H1 (cell line): Measurements from ENCODE around the gene ZNF484. TPM values are rescaled to one million over a fixed set of nuclear protein-coding genes. Genes with fewer than 3 reads are reported as not detected.

Source experiments
- CTCF ChIA-PET: fragments of 300-600 bp; sonication (Branson Sonifier 250); formaldehyde crosslinking; loops from one replicate; lab custom pipeline; 2021; ENCODE audit not compliant: partially characterized antibody; lab: Charles Lee
- POLR2A ChIA-PET: fragments of 300-600 bp; sonication (Branson Sonifier 250); formaldehyde crosslinking; loops from one replicate; lab custom pipeline; 2021; ENCODE audit warnings: inconsistent platforms; ENCODE audit not compliant: partially characterized antibody; lab: Charles Lee
- DNase-seq, 2 experiments: peaks; one replicate each; pipeline versions ENCODE4 v3.0.0 to v3.0.0-alpha.2; 2010 to 2022; ENCODE audit warnings: low spot score in 2 of 2, low read depth in 1 of 2, mixed read lengths in 1 of 2
- FAIRE-seq: peaks from 2 replicates; lab custom pipeline; 2011; peaks lifted over from hg19 to GRCh38; lab: Jason Lieb, UNC
- H2AFZ ChIP-seq: 2 replicates; pipeline ENCODE4 v1.8.1; 2012; ENCODE audit warnings: low read length, inconsistent platforms
- H2AK5ac ChIP-seq: 2 replicates; pipeline ENCODE4 v1.6.1; 2013; ENCODE audit warnings: low read depth, low read length
- H2BK120ac ChIP-seq: replicated peaks from 2 replicates; pipeline ENCODE3; 2013; ENCODE audit warnings: low read depth, low read length, inconsistent platforms
- H2BK12ac ChIP-seq: 2 replicates; pipeline ENCODE4 v1.6.1; 2013; ENCODE audit warnings: low read depth, low read length
- H2BK15ac ChIP-seq: 2 replicates; pipeline ENCODE4 v1.6.1; 2013; ENCODE audit warnings: low read length
- H2BK20ac ChIP-seq: 2 replicates; pipeline ENCODE4 v1.6.1; 2013; ENCODE audit warnings: low read length
- H2BK5ac ChIP-seq: 2 replicates; pipeline ENCODE4 v1.6.1; 2013; ENCODE audit warnings: low read depth, low read length
- H3K14ac ChIP-seq: 2 replicates; pipeline ENCODE4 v1.6.1; 2013; ENCODE audit warnings: inconsistent platforms; ENCODE audit not compliant: insufficient read length
- H3K18ac ChIP-seq: 2 replicates; pipeline ENCODE4 v1.6.1; 2013; ENCODE audit warnings: low read length; ENCODE audit errors: extremely low read depth
- H3K23ac ChIP-seq: 2 replicates; pipeline ENCODE4 v1.6.1; 2013; ENCODE audit warnings: inconsistent platforms; ENCODE audit not compliant: insufficient read length
- H3K23me2 ChIP-seq: 2 replicates; pipeline ENCODE4 v1.6.1; 2013; ENCODE audit warnings: low read depth, low read length
- H3K27ac ChIP-seq: 2 replicates; pipeline ENCODE4 v1.6.1; 2011; ENCODE audit warnings: low read depth, low read length, inconsistent platforms
- H3K27me3 ChIP-seq, 4 experiments: replicated peaks in 1 of 4; 1 replicate in 1 of 4; 2 replicates in 3 of 4; pipeline versions ENCODE4 v1.6.1 to v1.8.1; 2011 to 2013; ENCODE audit warnings: low read length in 3 of 4, mild to moderate bottlenecking in 3 of 4, inconsistent platforms in 2 of 4, mixed read lengths in 2 of 4, moderate library complexity in 1 of 4; ENCODE audit not compliant: control insufficient read depth in 3 of 4, insufficient read depth in 3 of 4; ENCODE audit errors: extremely low read depth in 1 of 4
- H3K36me3 ChIP-seq, 4 experiments: 2 replicates each; pipeline versions ENCODE4 v1.6.1 to v1.8.1; 2011 to 2013; ENCODE audit warnings: mild to moderate bottlenecking in 4 of 4, low read length in 3 of 4, moderate library complexity in 2 of 4, control low read depth in 1 of 4, inconsistent platforms in 1 of 4; ENCODE audit not compliant: insufficient read depth in 4 of 4, control insufficient read depth in 2 of 4
- H3K4ac ChIP-seq: replicated peaks from 2 replicates; pipeline ENCODE3; 2013; ENCODE audit warnings: low read length, low read depth, mixed read lengths, inconsistent platforms; ENCODE audit not compliant: insufficient read length
- H3K4me1 ChIP-seq, 4 experiments: replicated peaks in 1 of 4; 1 replicate in 1 of 4; 2 replicates in 3 of 4; pipeline versions ENCODE4 v1.6.1 to v1.8.1; 2011 to 2013; ENCODE audit warnings: low read length in 3 of 4, inconsistent platforms in 2 of 4, mixed read lengths in 1 of 4; ENCODE audit not compliant: insufficient read depth in 4 of 4, control insufficient read depth in 3 of 4
- H3K4me2 ChIP-seq, 2 experiments: 2 replicates each; pipeline versions ENCODE4 v1.6.1 to v1.8.1; 2011 to 2013; ENCODE audit warnings: low read depth in 2 of 2, low read length in 2 of 2, control low read depth in 1 of 2, inconsistent platforms in 1 of 2, mild to moderate bottlenecking in 1 of 2; ENCODE audit not compliant: insufficient read depth in 1 of 2
- H3K4me3 ChIP-seq, 4 experiments: fragments of 200-600, 300-600 bp in 1 of 4; sonication (generic), shearing (Covaris generic), sonication (Bioruptor Twin) in 1 of 4; 2 replicates each; pipeline versions ENCODE4 v1.5.1 to v1.8.1; 2011 to 2016; ENCODE audit warnings: low read length in 4 of 4, low read depth in 3 of 4, control low read depth in 2 of 4, inconsistent platforms in 2 of 4, mild to moderate bottlenecking in 2 of 4, mixed read lengths in 1 of 4, moderate library complexity in 1 of 4; ENCODE audit not compliant: insufficient read depth in 2 of 4; ENCODE audit errors: extremely low read depth in 1 of 4
- H3K56ac ChIP-seq: replicated peaks from 2 replicates; pipeline ENCODE3; 2013; ENCODE audit warnings: low read depth, mild to moderate bottlenecking, mixed read lengths, low read length, inconsistent platforms; ENCODE audit not compliant: insufficient read length
- H3K79me1 ChIP-seq: 2 replicates; pipeline ENCODE4 v1.6.1; 2013; ENCODE audit warnings: low read depth, low read length, control low read depth
- H3K79me2 ChIP-seq, 2 experiments: 2 replicates each; pipeline versions ENCODE4 v1.6.1 to v1.8.1; 2012 to 2013; ENCODE audit warnings: low read length in 2 of 2, mild to moderate bottlenecking in 2 of 2, inconsistent platforms in 1 of 2; ENCODE audit not compliant: insufficient read depth in 2 of 2, control insufficient read depth in 1 of 2
- H3K9ac ChIP-seq, 4 experiments: replicated peaks in 1 of 4; 1 replicate in 1 of 4; 2 replicates in 3 of 4; pipeline versions ENCODE4 v1.6.1 to v1.8.1; 2011 to 2013; ENCODE audit warnings: low read depth in 3 of 4, low read length in 3 of 4, control low read depth in 2 of 4, mild to moderate bottlenecking in 2 of 4, moderate library complexity in 2 of 4, inconsistent platforms in 1 of 4; ENCODE audit errors: extremely low read depth in 1 of 4
- H3K9me3 ChIP-seq, 2 experiments: 2 replicates each; pipeline versions ENCODE4 v1.6.1 to v1.8.1; 2012 to 2013; ENCODE audit warnings: mild to moderate bottlenecking in 2 of 2, moderate library complexity in 2 of 2, control low read depth in 1 of 2, inconsistent platforms in 1 of 2, low read depth in 1 of 2, low read length in 1 of 2, mixed read lengths in 1 of 2; ENCODE audit not compliant: insufficient read depth in 2 of 2
- H4K20me1 ChIP-seq, 2 experiments: replicated peaks in 1 of 2; 2 replicates each; pipeline versions ENCODE3 to v1.8.1; 2011 to 2013; ENCODE audit warnings: inconsistent platforms in 2 of 2, low read length in 2 of 2, mild to moderate bottlenecking in 1 of 2; ENCODE audit not compliant: insufficient read depth in 2 of 2, control insufficient read depth in 1 of 2
- H4K5ac ChIP-seq: 2 replicates; pipeline ENCODE4 v1.6.1; 2013; ENCODE audit warnings: low read length, low read depth, mixed read lengths, inconsistent platforms; ENCODE audit not compliant: insufficient read length
- H4K8ac ChIP-seq: 2 replicates; pipeline ENCODE4 v1.8.0; 2013; ENCODE audit warnings: mild to moderate bottlenecking, moderate library complexity, low read length, inconsistent platforms; ENCODE audit not compliant: insufficient read depth; ENCODE audit errors: extremely low read depth
- H4K91ac ChIP-seq: replicated peaks from 2 replicates; pipeline ENCODE3; 2013; ENCODE audit warnings: low read length, mixed read lengths, inconsistent platforms; ENCODE audit not compliant: insufficient read length
- CHD2 ChIP-seq: IDR thresholded peaks from 2 replicates; pipeline ENCODE4 v1.6.1; 2012; ENCODE audit warnings: low read length, improper control_type of control experiment
- CREB1 ChIP-seq: IDR thresholded peaks from 2 replicates; pipeline ENCODE4 v1.6.1; 2012; ENCODE audit warnings: inconsistent platforms
- EP300 ChIP-seq, 2 experiments: IDR thresholded peaks; 1 replicate in 1 of 2; 2 replicates in 1 of 2; pipeline ENCODE4 v1.6.1; 2011 to 2012; ENCODE audit warnings: low read depth in 2 of 2, low read length in 2 of 2, mild to moderate bottlenecking in 2 of 2, borderline replicate concordance in 1 of 2, inconsistent platforms in 1 of 2, moderate library complexity in 1 of 2
- EZH2 ChIP-seq: fragments of 200-600 bp; sonication (generic); IDR thresholded peaks from 2 replicates; pipeline ENCODE4 v1.7.1; 2012; ENCODE audit warnings: low read depth, mild to moderate bottlenecking, moderate library complexity, low read length, inconsistent platforms; ENCODE audit not compliant: severe bottlenecking
- JUND ChIP-seq: IDR thresholded peaks from 2 replicates; pipeline ENCODE4 v1.6.1; 2011; ENCODE audit warnings: mild to moderate bottlenecking, improper control_type of control experiment, low read length
- KDM1A ChIP-seq: fragments of 200-600, 300-600 bp; sonication (generic); IDR thresholded peaks from 2 replicates; pipeline ENCODE4 v1.7.1; 2016; ENCODE audit warnings: mild to moderate bottlenecking, low read length, borderline replicate concordance
- KDM5A ChIP-seq: fragments of 200-600 bp; IDR thresholded peaks from 2 replicates; pipeline ENCODE4 v1.7.1; 2012; ENCODE audit warnings: mild to moderate bottlenecking, low read length, inconsistent platforms, mixed read lengths
- RAD21 ChIP-seq, 2 experiments: IDR thresholded peaks in 1 of 2; conservative IDR thresholded peaks in 1 of 2; 2 replicates each; pipeline ENCODE4 v1.6.1; 2011; ENCODE audit warnings: low read depth in 2 of 2, low read length in 2 of 2, improper control_type of control experiment in 1 of 2, inconsistent platforms in 1 of 2, mild to moderate bottlenecking in 1 of 2, moderate library complexity in 1 of 2
- RFX5 ChIP-seq: IDR thresholded peaks from 2 replicates; pipeline ENCODE4 v1.6.1; 2011; ENCODE audit warnings: low read depth, low read length, improper control_type of control experiment, borderline replicate concordance
- SIN3A ChIP-seq, 2 experiments: IDR thresholded peaks in 1 of 2; conservative IDR thresholded peaks in 1 of 2; 2 replicates each; pipeline ENCODE4 v1.6.1; 2011 to 2012; ENCODE audit warnings: low read length in 2 of 2, improper control_type of control experiment in 1 of 2, low read depth in 1 of 2, mild to moderate bottlenecking in 1 of 2
- SP1 ChIP-seq: IDR thresholded peaks from 2 replicates; pipeline ENCODE4 v1.6.1; 2011; ENCODE audit warnings: low read depth, low read length
- TEAD4 ChIP-seq: IDR thresholded peaks from 2 replicates; pipeline ENCODE4 v1.6.1; 2012; ENCODE audit warnings: low read depth, low read length, inconsistent platforms, mixed read lengths
- YY1 ChIP-seq: IDR thresholded peaks from 2 replicates; pipeline ENCODE4 v1.6.1; 2011; ENCODE audit warnings: low read depth, mild to moderate bottlenecking, low read length
- WGBS, 2 experiments: shearing (Covaris generic) in 1 of 2; methylation state at CpG; one replicate each; pipeline versions ENCODE4 v1.1.6 to v1.1.7; 2013 to 2015; ENCODE audit warnings: low lambda C conversion rate in 2 of 2, mixed read lengths in 2 of 2, inconsistent platforms in 1 of 2, low coverage in 1 of 2, missing lambda C conversion rate in 1 of 2; ENCODE audit not compliant: insufficient replicate concordance in 2 of 2, insufficient coverage in 1 of 2, insufficient read length in 1 of 2; ENCODE audit errors: extremely low coverage in 1 of 2, missing lambda C conversion rate in 1 of 2; 5-methylcytosine and 5-hydroxymethylcytosine counted together
- polyA plus RNA-seq, 7 experiments: library from polyadenylated mRNA; depleted of rRNA in 3 of 7; stranded (reverse) in 5 of 7; unstranded in 2 of 7; fragments of >200 nt in 5 of 7; fragments of 200-250 nt in 2 of 7; gene quantifications; 1 replicate in 5 of 7; 2 replicates in 1 of 7; 4 replicates in 1 of 7; pipeline versions ENCODE4 v1.2.1 to v1.2.3, GENCODE V29; 2011 to 2013; ENCODE audit warnings: missing spikeins in 2 of 7, mixed read lengths in 2 of 7
- total RNA-seq: library from RNA; stranded (reverse); fragmentation: NEBNext Ultra II Directional; extraction: Animal tissue kit (Norgen Biotek cat#: 25700); gene quantifications from 2 replicates; pipeline ENCODE4 v1.2.1, GENCODE V29; 2021
- TF ChIP-seq, protein P1 (sequence below): IDR thresholded peaks from 2 replicates; pipeline ENCODE4 v1.6.1; 2011; ENCODE audit warnings: low read depth, mild to moderate bottlenecking, low read length; ENCODE audit not compliant: insufficient read depth

ZNF484 gene
- total and polyA plus RNA-seq, 2 of the 8 experiments (the other 6 are each of a cell fraction or from before 2014, with no cell fraction given): 1.3 to 11.5 TPM

GRCh38 chr9:92890761-92891160 is 12.9 kb upstream of the ZNF484 start:
- H2AFZ ChIP-seq: no peak overlapping the region
- no peaks in the 10 kb centered on the region; the same call in 1 of the 2 replicates for H3K23me2 ChIP-seq
- H3K27ac ChIP-seq: no peak overlapping the region
- DNase-seq (peak in 1 of 2 experiments; percentile 47), FAIRE-seq (no peak)
- H3K9ac ChIP-seq: no peak overlapping the region
- no peak overlapping the region for H4K8ac ChIP-seq
- CTCF ChIA-PET: no interaction called here
- no peak overlapping the region for H3K4ac ChIP-seq
- H3K36me3 ChIP-seq: no peaks in the 10 kb centered on the region
- H3K23ac ChIP-seq: no peak overlapping the region
- POLR2A ChIA-PET: no interaction called here
- H3K4me3 ChIP-seq: no peak overlapping the region
- H4K91ac ChIP-seq: no peak overlapping the region
- no peak overlapping the region for H3K4me2 ChIP-seq
- peaks cover 0 to 5% (median 1%) of the 10 kb centered on the region in 4 experiments; a peak in 4 of 7 replicates for H3K4me1 ChIP-seq
- H2BK20ac ChIP-seq: no peak overlapping the region
- no peak overlapping the region for H4K5ac ChIP-seq
- no peak overlapping the region for H2AK5ac ChIP-seq
- H3K9me3 ChIP-seq: no peaks in the 10 kb centered on the region
- peak overlapping the region; percentile 71; the same call in 1 of the 2 replicates for H2BK5ac ChIP-seq
- WGBS, 2 experiments: 57% methylated on average over 2 of the region's 2 CpGs; no CpG with 5 or more reads in 1 of the 2 experiments
- 0 out of 2 replicates have a peak overlapping the region, but pooled peaks have one; percentile 17 for H2BK12ac ChIP-seq
- H4K20me1 ChIP-seq: no peaks in the 10 kb centered on the region
- H3K56ac ChIP-seq: no peak overlapping the region
- no peak overlapping the region for H3K14ac ChIP-seq
- H3K79me1 ChIP-seq: no peaks in the 10 kb centered on the region
- no peaks in the 10 kb centered on the region; a peak in 1 of 7 replicates for H3K27me3 ChIP-seq
- no peak overlapping the region for H2BK120ac ChIP-seq
- no peaks in the 10 kb centered on the region for H3K79me2 ChIP-seq
- no peak overlapping the region; the same call in 1 of the 2 replicates for H2BK15ac ChIP-seq
- no peak overlapping the region for H3K18ac ChIP-seq
- no peak for TF ChIP-seq RFX5
- TF ChIP-seq YY1: no peak
- TF ChIP-seq, protein P1, sequence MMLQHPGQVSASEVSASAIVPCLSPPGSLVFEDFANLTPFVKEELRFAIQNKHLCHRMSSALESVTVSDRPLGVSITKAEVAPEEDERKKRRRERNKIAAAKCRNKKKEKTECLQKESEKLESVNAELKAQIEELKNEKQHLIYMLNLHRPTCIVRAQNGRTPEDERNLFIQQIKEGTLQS: no peak
- TF ChIP-seq SP1: no peak
- no peak for TF ChIP-seq TEAD4
- no peak for TF ChIP-seq KDM5A
- no peak for TF ChIP-seq CREB1
- TF ChIP-seq RAD21 (IDR thresholded peaks at IDR 0.05 in 1 of 2, conservative IDR thresholded peaks at IDR 0.05 in 1 of 2; ENCODE audit: low read depth in 2 of 2, low read length in 2 of 2): no peak
- TF ChIP-seq JUND: no peak
- TF ChIP-seq EZH2: no peak
- TF ChIP-seq SIN3A (conservative IDR thresholded peaks at IDR 0.05 in 1 of 2, IDR thresholded peaks at IDR 0.05 in 1 of 2; ENCODE audit: low read depth in 1 of 2, low read length in 2 of 2): no peak
- no peak for TF ChIP-seq EP300 (IDR thresholded peaks at IDR 0.05; ENCODE audit: borderline replicate concordance in 1 of 2, low read depth in 2 of 2, low read length in 2 of 2)
- no peak for TF ChIP-seq CHD2
- TF ChIP-seq KDM1A: no peak
